Panc1 (cell line): Measurements from ENCODE around the gene GJC2. TPM values are rescaled to one million over a fixed set of nuclear protein-coding genes. Genes with fewer than 3 reads are reported as not detected.

ENCODE experiments used
- ATAC-seq: fragments of 200-7000 bp; cut with Tn5 transposase; 2 replicates; pipeline ENCODE4 v1.9.1; 2020; ENCODE audit warnings: mild to moderate bottlenecking, moderate library complexity
- BruUV-seq: library from RNA; stranded (reverse); fragments of 400-500 nt; replicated peaks from 2 replicates; lab custom pipeline; 2021; lab: Mats Ljungman, UMichigan
- CTCF ChIA-PET: fragments of 300-600 bp; sonication (Branson Sonifier 250); formaldehyde crosslinking; loops from one replicate; lab custom pipeline; 2022; ENCODE audit warnings: antibody characterized with exemption; lab: Charles Lee
- POLR2A ChIA-PET: fragments of 300-600 bp; sonication (Branson Sonifier 250); formaldehyde crosslinking; loops from one replicate; lab custom pipeline; 2022; ENCODE audit warnings: antibody characterized with exemption; lab: Charles Lee
- DNase-seq: peaks from one replicate; pipeline ENCODE4 v3.0.0-alpha.2; 2010; ENCODE audit warnings: low read depth, low spot score
- H3K27ac ChIP-seq: 2 replicates; pipeline ENCODE4 v1.5.1; 2011; ENCODE audit warnings: mild to moderate bottlenecking, low read length, inconsistent platforms
- H3K27me3 ChIP-seq: fragments of 200-500 bp; sonication (Bioruptor generic); 2 replicates; pipeline ENCODE4 v1.6.0; 2014; ENCODE audit warnings: low read length, inconsistent platforms; ENCODE audit not compliant: control insufficient read depth, insufficient read depth
- H3K36me3 ChIP-seq: fragments of 200-500 bp; sonication (Bioruptor generic); 2 replicates; pipeline ENCODE4 v1.5.1; 2014; ENCODE audit warnings: inconsistent platforms, mild to moderate bottlenecking, low read length, moderate library complexity; ENCODE audit not compliant: control insufficient read depth, insufficient read depth
- H3K4me1 ChIP-seq: 2 replicates; pipeline ENCODE4 v1.5.1; 2011; ENCODE audit warnings: inconsistent platforms, mild to moderate bottlenecking, low read length, moderate library complexity; ENCODE audit not compliant: control insufficient read depth, insufficient read depth
- H3K4me3 ChIP-seq, 2 experiments: 2 replicates each; pipeline ENCODE4 v1.5.1; 2011 to 2012; ENCODE audit warnings: low read depth in 2 of 2, low read length in 2 of 2, mild to moderate bottlenecking in 2 of 2, inconsistent platforms in 1 of 2, moderate library complexity in 1 of 2
- H3K9me3 ChIP-seq: fragments of 200-500 bp; sonication (Bioruptor generic); 2 replicates; pipeline ENCODE4 v1.5.1; 2014; ENCODE audit warnings: low read depth, mild to moderate bottlenecking, inconsistent platforms, low read length, moderate library complexity; ENCODE audit not compliant: control insufficient read depth, insufficient read depth
- POLR2AphosphoS5 ChIP-seq: IDR thresholded peaks from 2 replicates; pipeline ENCODE4 v1.6.1; 2012; ENCODE audit warnings: mild to moderate bottlenecking, low read depth, low read length, moderate library complexity
- SIN3A ChIP-seq: IDR thresholded peaks from 2 replicates; pipeline ENCODE4 v1.6.1; 2012; ENCODE audit warnings: low read depth, mild to moderate bottlenecking, low read length, moderate library complexity, borderline replicate concordance; ENCODE audit not compliant: insufficient read depth
- TCF7L2 ChIP-seq: IDR thresholded peaks from 2 replicates; pipeline ENCODE4 v1.6.1; 2011; ENCODE audit warnings: mild to moderate bottlenecking, low read depth, low read length, inconsistent platforms
- in situ Hi-C: cut with HindIII; loops from 2 replicates; pipeline ENCODE4 v1.10.0; 2016; ENCODE audit warnings: low sequenced_read_pairs, low pct_unique_long_range_greater_than_20kb
- intact Hi-C: fragments of 100-400 bp; cut with micrococcal nuclease; formaldehyde crosslinking; loops from one replicate; pipeline ENCODE4 v1.10.0; 2022; ENCODE audit not compliant: unreplicated experiment
- total RNA-seq: library from RNA; stranded (reverse); gene quantifications from one replicate; pipeline ENCODE4 v1.2.1, GENCODE V29; 2021; ENCODE audit not compliant: unreplicated experiment
- TF ChIP-seq, protein P1 (sequence below), 2 experiments: IDR thresholded peaks; 2 replicates each; pipeline ENCODE4 v1.6.1; 2011 to 2012; ENCODE audit warnings: low read depth in 2 of 2, control low read depth in 1 of 2, low read length in 1 of 2, mild to moderate bottlenecking in 1 of 2, moderate library complexity in 1 of 2; ENCODE audit not compliant: insufficient read depth in 1 of 2
- TF ChIP-seq, protein P2 (sequence below): fragments of 450-650 bp; IDR thresholded peaks from 2 replicates; pipeline ENCODE4 v1.5.1; 2017; ENCODE audit warnings: mild to moderate bottlenecking

GJC2 gene
- total RNA-seq, 1 experiment from 2014 or later = 2.4 TPM

DNA sequence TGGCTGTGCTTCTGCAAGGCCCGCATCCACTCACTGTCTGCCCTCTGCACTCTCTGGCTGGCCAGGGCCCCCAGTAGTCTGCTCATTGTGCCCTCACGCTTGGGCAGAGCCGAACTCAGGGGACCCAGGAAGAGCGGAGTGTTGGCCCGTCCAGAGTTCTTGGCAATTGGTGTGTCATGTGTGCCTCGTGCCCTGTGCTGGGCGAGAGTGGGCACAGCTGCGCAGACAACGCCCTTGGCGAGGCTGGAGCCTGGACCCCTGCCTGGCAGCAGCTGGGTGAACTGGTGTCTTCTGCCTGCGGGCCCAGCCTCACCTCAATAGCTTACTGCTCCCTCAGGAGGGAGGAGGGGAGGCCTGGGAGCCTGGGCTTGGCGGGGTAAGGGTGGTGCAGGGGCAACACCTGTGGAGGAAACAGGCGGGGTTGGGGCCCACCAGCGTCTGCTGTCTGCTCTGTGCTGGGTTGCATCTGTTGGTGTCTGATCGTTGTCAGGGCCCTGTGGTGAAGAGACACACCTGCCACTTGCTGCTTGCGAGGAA lies 7.5 kb upstream of the GJC2 start:
- peak overlapping the region; percentile 80 for H3K27ac ChIP-seq
- no TSS peak for BruUV-seq
- H3K4me3 ChIP-seq = peak overlapping the region in 1 of 2 experiments; percentile 87; a peak in 2 of 4 replicates
- DNase-seq (no peak), ATAC-seq (no peak)
- TF ChIP-seq, protein P1, sequence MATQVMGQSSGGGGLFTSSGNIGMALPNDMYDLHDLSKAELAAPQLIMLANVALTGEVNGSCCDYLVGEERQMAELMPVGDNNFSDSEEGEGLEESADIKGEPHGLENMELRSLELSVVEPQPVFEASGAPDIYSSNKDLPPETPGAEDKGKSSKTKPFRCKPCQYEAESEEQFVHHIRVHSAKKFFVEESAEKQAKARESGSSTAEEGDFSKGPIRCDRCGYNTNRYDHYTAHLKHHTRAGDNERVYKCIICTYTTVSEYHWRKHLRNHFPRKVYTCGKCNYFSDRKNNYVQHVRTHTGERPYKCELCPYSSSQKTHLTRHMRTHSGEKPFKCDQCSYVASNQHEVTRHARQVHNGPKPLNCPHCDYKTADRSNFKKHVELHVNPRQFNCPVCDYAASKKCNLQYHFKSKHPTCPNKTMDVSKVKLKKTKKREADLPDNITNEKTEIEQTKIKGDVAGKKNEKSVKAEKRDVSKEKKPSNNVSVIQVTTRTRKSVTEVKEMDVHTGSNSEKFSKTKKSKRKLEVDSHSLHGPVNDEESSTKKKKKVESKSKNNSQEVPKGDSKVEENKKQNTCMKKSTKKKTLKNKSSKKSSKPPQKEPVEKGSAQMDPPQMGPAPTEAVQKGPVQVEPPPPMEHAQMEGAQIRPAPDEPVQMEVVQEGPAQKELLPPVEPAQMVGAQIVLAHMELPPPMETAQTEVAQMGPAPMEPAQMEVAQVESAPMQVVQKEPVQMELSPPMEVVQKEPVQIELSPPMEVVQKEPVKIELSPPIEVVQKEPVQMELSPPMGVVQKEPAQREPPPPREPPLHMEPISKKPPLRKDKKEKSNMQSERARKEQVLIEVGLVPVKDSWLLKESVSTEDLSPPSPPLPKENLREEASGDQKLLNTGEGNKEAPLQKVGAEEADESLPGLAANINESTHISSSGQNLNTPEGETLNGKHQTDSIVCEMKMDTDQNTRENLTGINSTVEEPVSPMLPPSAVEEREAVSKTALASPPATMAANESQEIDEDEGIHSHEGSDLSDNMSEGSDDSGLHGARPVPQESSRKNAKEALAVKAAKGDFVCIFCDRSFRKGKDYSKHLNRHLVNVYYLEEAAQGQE (IDR thresholded peaks at IDR 0.05; ENCODE audit: insufficient read depth in 1 of 2, low read depth in 2 of 2, low read length in 1 of 2) = no peak
- TF ChIP-seq POLR2AphosphoS5 (no peak), SIN3A (no peak), TCF7L2 (no peak)
- TF ChIP-seq, protein P2, sequence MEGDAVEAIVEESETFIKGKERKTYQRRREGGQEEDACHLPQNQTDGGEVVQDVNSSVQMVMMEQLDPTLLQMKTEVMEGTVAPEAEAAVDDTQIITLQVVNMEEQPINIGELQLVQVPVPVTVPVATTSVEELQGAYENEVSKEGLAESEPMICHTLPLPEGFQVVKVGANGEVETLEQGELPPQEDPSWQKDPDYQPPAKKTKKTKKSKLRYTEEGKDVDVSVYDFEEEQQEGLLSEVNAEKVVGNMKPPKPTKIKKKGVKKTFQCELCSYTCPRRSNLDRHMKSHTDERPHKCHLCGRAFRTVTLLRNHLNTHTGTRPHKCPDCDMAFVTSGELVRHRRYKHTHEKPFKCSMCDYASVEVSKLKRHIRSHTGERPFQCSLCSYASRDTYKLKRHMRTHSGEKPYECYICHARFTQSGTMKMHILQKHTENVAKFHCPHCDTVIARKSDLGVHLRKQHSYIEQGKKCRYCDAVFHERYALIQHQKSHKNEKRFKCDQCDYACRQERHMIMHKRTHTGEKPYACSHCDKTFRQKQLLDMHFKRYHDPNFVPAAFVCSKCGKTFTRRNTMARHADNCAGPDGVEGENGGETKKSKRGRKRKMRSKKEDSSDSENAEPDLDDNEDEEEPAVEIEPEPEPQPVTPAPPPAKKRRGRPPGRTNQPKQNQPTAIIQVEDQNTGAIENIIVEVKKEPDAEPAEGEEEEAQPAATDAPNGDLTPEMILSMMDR = no peak
- intact Hi-C loops = no loop called here
- ChIA-PET CTCF (no interaction called here), POLR2A (no interaction called here)
- H3K36me3 ChIP-seq = peaks cover 3% of the 10 kb centered on the region; the same call in 1 of the 2 replicates
- in situ Hi-C loops = no loop called here
- no peaks in the 10 kb centered on the region for H3K27me3 ChIP-seq
- peaks cover 13% of the 10 kb centered on the region for H3K4me1 ChIP-seq
- H3K9me3 ChIP-seq = no peaks in the 10 kb centered on the region

DNA sequence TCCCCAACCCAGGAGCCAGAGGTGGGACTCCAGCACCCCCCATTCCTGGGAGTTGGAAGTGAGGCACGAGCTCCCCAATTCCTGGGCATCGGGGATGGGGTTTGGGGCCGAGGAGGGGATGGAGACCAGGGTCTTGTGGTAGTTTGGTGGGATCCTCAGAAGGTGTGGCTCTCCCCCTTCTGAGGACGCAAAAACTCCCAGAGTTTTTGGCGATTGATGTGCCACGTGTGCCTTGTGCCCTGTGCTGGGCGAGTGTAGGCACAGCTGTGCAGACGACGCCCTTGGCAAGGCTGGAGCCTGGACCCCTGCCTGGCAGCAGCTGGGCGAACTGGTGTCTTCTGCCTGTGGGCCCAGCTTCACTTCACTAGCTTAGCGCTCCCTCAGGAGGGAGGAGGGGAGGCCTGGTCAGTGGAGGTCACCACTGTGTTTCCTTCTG lies 7.0 kb upstream of the GJC2 start:
- TF ChIP-seq, protein P2 = no peak
- TF ChIP-seq POLR2AphosphoS5 (no peak), SIN3A (no peak), TCF7L2 (no peak)
- TF ChIP-seq, protein P1 (IDR thresholded peaks at IDR 0.05; ENCODE audit: insufficient read depth in 1 of 2, low read depth in 2 of 2, low read length in 1 of 2) = no peak
- BruUV-seq = no TSS peak
- Histone ChIP-seq H3K9me3 (no peaks in the 10 kb centered on the region), H3K36me3 (peaks cover 3% of the 10 kb centered on the region; the same call in 1 of the 2 replicates), H3K27ac (no peak overlapping the region), H3K4me3 (no peak overlapping the region), H3K4me1 (peaks cover 13% of the 10 kb centered on the region), H3K27me3 (no peaks in the 10 kb centered on the region)
- no peak for DNase-seq
- ChIA-PET CTCF (no interaction called here), POLR2A (no interaction called here)
- intact Hi-C loops (no loop called here), in situ Hi-C loops (no loop called here)
- ATAC-seq = no peak
